Effector memory CD8-positive, alpha-beta T cell (primary cell): ENCODE results near the gene ISCA2.
"Not testable (repeated sequence)": the region's sequence is repeated elsewhere in the genome, so short reads cannot be mapped to it uniquely, and the experiment has no call there.

ENCODE experiments used
- ATAC-seq: fragments of 150-1000 bp; cut with Tn5 transposase; replicated peaks from 2 replicates; pipeline ENCODE4 v1.10.0; 2021; ENCODE audit warnings: mild to moderate bottlenecking, moderate library complexity
- DNase-seq, 3 experiments: peaks; one replicate each; pipeline ENCODE4 v3.0.0; 2021
- H3K27ac Mint-ChIP-seq, 2 donors: one replicate each; pipeline ENCODE4 v1.8.0; 2022; ENCODE audit warnings: mild to moderate bottlenecking in 2 of 2, mixed read lengths in 2 of 2, moderate library complexity in 2 of 2
- H3K27me3 Mint-ChIP-seq, 2 donors: one replicate each; pipeline ENCODE4 v1.8.0; 2022; ENCODE audit warnings: mixed read lengths in 2 of 2
- H3K36me3 Mint-ChIP-seq: one replicate; pipeline ENCODE4 v1.8.0; 2022; ENCODE audit warnings: mild to moderate bottlenecking, moderate library complexity, mixed read lengths; ENCODE audit not compliant: insufficient read depth
- H3K4me1 Mint-ChIP-seq, 2 donors: one replicate each; pipeline ENCODE4 v1.8.0; 2022; ENCODE audit warnings: low read depth in 2 of 2, mixed read lengths in 2 of 2
- H3K4me3 Mint-ChIP-seq, 2 donors: one replicate each; pipeline ENCODE4 v1.8.0; 2022; ENCODE audit warnings: mild to moderate bottlenecking in 2 of 2, mixed read lengths in 2 of 2, moderate library complexity in 2 of 2
- H3K9me3 Mint-ChIP-seq, 2 donors: one replicate each; pipeline ENCODE4 v1.8.0; 2022; ENCODE audit warnings: mixed read lengths in 2 of 2
- total RNA-seq, 9 experiments: gene quantifications; one replicate each; lab custom pipeline; 2026; lab: John Stamatoyannopoulos, UW

Gene ISCA2
- 8.7 to 39.8 (median 24.7) reads per million in 9 experiments for total RNA-seq

GRCh38 chr14:74493343-74494261 lies at the start of gene ISCA2:
Gene ISCA2, plus strand, starts transcription at chr14:74493765. Its CDS starts 10 bp downstream, at chr14:74493775.
- Mint-ChIP-seq H3K9me3 (no peaks in the 10 kb centered on the region), H3K27ac (no peak within 1 kb of the TSS), H3K4me3 (no peak within 1 kb of the TSS), H3K27me3 (no peaks in the 10 kb centered on the region), H3K4me1 (peaks cover 16 to 19% of the 10 kb centered on the region in 2 donors), H3K36me3 (peaks cover 12% of the 10 kb centered on the region)
- DNase-seq (peak; percentile 98 to 99 (median 99)), ATAC-seq (peak; percentile 90)

GRCh38 chr14:74444866-74445265 lies 48.7 kb upstream of the ISCA2 start:
- Mint-ChIP-seq H3K9me3 (no peaks in the 10 kb centered on the region), H3K4me1 (no peaks in the 10 kb centered on the region), H3K36me3 (no peaks in the 10 kb centered on the region), H3K4me3 (no peak overlapping the region), H3K27me3 (peaks cover 13 to 32% of the 10 kb centered on the region in 2 donors), H3K27ac (no peak overlapping the region)
- no peak for DNase-seq
- ATAC-seq: no peak

- not testable (repeated sequence) for DNase-seq, H3K36me3 Mint-ChIP-seq, H3K4me1 Mint-ChIP-seq, ATAC-seq, H3K4me3 Mint-ChIP-seq, H3K9me3 Mint-ChIP-seq, H3K27ac Mint-ChIP-seq
- H3K27me3 Mint-ChIP-seq: peaks cover 36 to 47% of the 10 kb centered on the region in 2 donors
These were observed 39.2 kb upstream of the ISCA2 start for GRCh38 chr14:74454397-74454796.

- Mint-ChIP-seq H3K4me3 (no peak overlapping the region), H3K4me1 (no peaks in the 10 kb centered on the region), H3K27ac (no peak overlapping the region), H3K27me3 (peaks cover 55 to 66% of the 10 kb centered on the region in 2 donors), H3K36me3 (no peaks in the 10 kb centered on the region), H3K9me3 (no peaks in the 10 kb centered on the region)
- ATAC-seq: no peak
- no peak for DNase-seq
These were observed 36.6 kb upstream of the ISCA2 start for GRCh38 chr14:74456684-74457564.

- Mint-ChIP-seq H3K4me1 (no peaks in the 10 kb centered on the region), H3K4me3 (no peak overlapping the region), H3K27me3 (peaks cover 52 to 63% of the 10 kb centered on the region in 2 donors), H3K27ac (no peak overlapping the region), H3K36me3 (no peaks in the 10 kb centered on the region), H3K9me3 (no peaks in the 10 kb centered on the region)
- no peak for DNase-seq
- no peak for ATAC-seq
These were observed 36.0 kb upstream of the ISCA2 start for GRCh38 chr14:74457565-74457895.

GRCh38 chr14:74459289-74459946 lies 34.1 kb upstream of the ISCA2 start:
- H3K4me3 Mint-ChIP-seq: no peak overlapping the region
- H3K36me3 Mint-ChIP-seq: no peaks in the 10 kb centered on the region
- H3K27ac Mint-ChIP-seq: no peak overlapping the region
- H3K4me1 Mint-ChIP-seq: no peaks in the 10 kb centered on the region
- peaks cover 46 to 64% of the 10 kb centered on the region in 2 donors for H3K27me3 Mint-ChIP-seq
- ATAC-seq (peak; percentile 35), DNase-seq (no peak)
- no peaks in the 10 kb centered on the region for H3K9me3 Mint-ChIP-seq

GRCh38 chr14:74459976-74460375 lies 33.6 kb upstream of the ISCA2 start:
- Mint-ChIP-seq H3K4me1 (no peaks in the 10 kb centered on the region), H3K36me3 (no peaks in the 10 kb centered on the region), H3K4me3 (no peak overlapping the region), H3K27ac (no peak overlapping the region), H3K9me3 (no peaks in the 10 kb centered on the region), H3K27me3 (peaks cover 46 to 64% of the 10 kb centered on the region in 2 donors)
- ATAC-seq (no peak), DNase-seq (no peak)

- no peaks in the 10 kb centered on the region for H3K36me3 Mint-ChIP-seq
- ATAC-seq (no peak), DNase-seq (no peak)
- no peak overlapping the region for H3K27ac Mint-ChIP-seq
- no peak overlapping the region for H3K4me3 Mint-ChIP-seq
- peaks cover 33 to 38% of the 10 kb centered on the region in 2 donors for H3K27me3 Mint-ChIP-seq
- H3K9me3 Mint-ChIP-seq: no peaks in the 10 kb centered on the region
- H3K4me1 Mint-ChIP-seq: no peaks in the 10 kb centered on the region
These were observed 30.6 kb upstream of the ISCA2 start for GRCh38 chr14:74462993-74463392.

- ATAC-seq (no peak), DNase-seq (no peak)
- Mint-ChIP-seq H3K4me3 (no peak overlapping the region), H3K27me3 (peaks cover 31 to 36% of the 10 kb centered on the region in 2 donors), H3K4me1 (no peaks in the 10 kb centered on the region), H3K9me3 (no peaks in the 10 kb centered on the region), H3K36me3 (no peaks in the 10 kb centered on the region), H3K27ac (no peak overlapping the region)
These were observed 29.9 kb upstream of the ISCA2 start for GRCh38 chr14:74463697-74464096.

- no peak for ATAC-seq
- H3K4me3 Mint-ChIP-seq: no peak overlapping the region
- H3K27ac Mint-ChIP-seq: no peak overlapping the region
- no peak for DNase-seq
- H3K4me1 Mint-ChIP-seq: peaks cover 0 to 1% of the 10 kb centered on the region in 2 donors
- no peaks in the 10 kb centered on the region for H3K9me3 Mint-ChIP-seq
- H3K27me3 Mint-ChIP-seq: peaks cover 26 to 29% of the 10 kb centered on the region in 2 donors
- H3K36me3 Mint-ChIP-seq: no peaks in the 10 kb centered on the region
These were observed 28.8 kb upstream of the ISCA2 start for GRCh38 chr14:74464785-74465184.

GRCh38 chr14:74465335-74465734 lies 28.2 kb upstream of the ISCA2 start:
- DNase-seq: no peak
- no peak overlapping the region for H3K4me3 Mint-ChIP-seq
- H3K4me1 Mint-ChIP-seq: peaks cover 0 to 1% of the 10 kb centered on the region in 2 donors
- no peak overlapping the region for H3K27ac Mint-ChIP-seq
- peaks cover 21 to 23% of the 10 kb centered on the region in 2 donors for H3K27me3 Mint-ChIP-seq
- H3K9me3 Mint-ChIP-seq: no peaks in the 10 kb centered on the region
- ATAC-seq: no peak
- H3K36me3 Mint-ChIP-seq: no peaks in the 10 kb centered on the region

- no peak overlapping the region for H3K4me3 Mint-ChIP-seq
- H3K9me3 Mint-ChIP-seq: no peaks in the 10 kb centered on the region
- H3K27ac Mint-ChIP-seq: no peak overlapping the region
- DNase-seq: no peak
- ATAC-seq: no peak
- H3K27me3 Mint-ChIP-seq: peaks cover 0 to 1% of the 10 kb centered on the region in 2 donors
- peaks cover 0 to 1% of the 10 kb centered on the region in 2 donors for H3K4me1 Mint-ChIP-seq
- H3K36me3 Mint-ChIP-seq: peaks cover 2% of the 10 kb centered on the region
These were observed 25.1 kb upstream of the ISCA2 start for GRCh38 chr14:74468513-74468912.
